ENCODE results near the gene S100A2.
A peak's percentile ranks its signal among the peaks of the same experiment; 100 is the strongest.

The S100A2 gene

GRCh38 chr1:153602749-153603148 is 37.1 kb upstream of the S100A2 start:
- H3K9me3 ChIP-seq (ENCODE audit: control insufficient read depth, insufficient read depth, low read length): no peaks in the 10 kb centered on the region
- no peaks in the 10 kb centered on the region for H4K20me1 ChIP-seq (ENCODE audit: control insufficient read depth, insufficient read depth, low read depth, low read length)
- H3K4me1 ChIP-seq (ENCODE audit: control insufficient read depth, low read length): peaks cover 26% of the 10 kb centered on the region
- H3K36me3 ChIP-seq (ENCODE audit: control insufficient read depth, low read length): no peaks in the 10 kb centered on the region
- no peak overlapping the region for H3K4me3 ChIP-seq (ENCODE audit: low read length)
- 0 out of 2 replicates have a peak, but pooled peaks cover 3% of the 10 kb centered on the region for H3F3A ChIP-seq (ENCODE audit: control insufficient read depth, insufficient read depth)
- no peaks in the 10 kb centered on the region for H3K27me3 ChIP-seq (ENCODE audit: control insufficient read depth, low read length)
- H3K79me2 ChIP-seq (ENCODE audit: control insufficient read depth, low read length): no peaks in the 10 kb centered on the region
- no peak overlapping the region for H3K4me2 ChIP-seq (ENCODE audit: low read length)
- no peak overlapping the region for H3K27ac ChIP-seq (ENCODE audit: low read depth, low read length)
- H3K9me2 ChIP-seq (replicated peaks; ENCODE audit: control insufficient read depth, low read length): no peaks in the 10 kb centered on the region
- TF ChIP-seq CTCF (IDR thresholded peaks at IDR 0.05; ENCODE audit: low read depth, low read length, poor library complexity, severe bottlenecking) (no peak), EZH2phosphoT487 (IDR thresholded peaks at IDR 0.05; ENCODE audit: borderline replicate concordance, low read length) (no peak)

DNA sequence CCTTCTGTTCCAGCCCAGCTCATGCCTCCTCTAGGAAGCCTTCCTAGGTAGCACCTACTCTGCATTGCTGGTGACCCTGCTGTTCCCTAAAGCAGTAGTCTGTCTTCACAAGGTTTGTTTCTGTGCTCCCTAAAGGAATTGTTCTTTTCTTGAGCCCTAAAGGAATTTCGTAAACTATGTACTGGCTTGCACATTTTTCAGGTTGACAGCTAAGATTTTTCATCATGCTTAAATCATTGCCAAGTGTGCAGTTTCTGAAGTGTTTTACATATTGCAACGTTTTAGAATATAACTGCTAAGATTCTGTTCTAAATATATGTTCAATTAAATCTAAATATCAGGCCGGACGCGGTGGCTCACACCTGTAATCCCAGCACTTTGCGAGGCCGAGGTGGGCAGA is 34.2 kb upstream of the S100A2 start:
- TF ChIP-seq CTCF (IDR thresholded peaks at IDR 0.05; ENCODE audit: low read depth, low read length, poor library complexity, severe bottlenecking) (no peak), EZH2phosphoT487 (IDR thresholded peaks at IDR 0.05; ENCODE audit: borderline replicate concordance, low read length) (no peak)
- H3K9me2 ChIP-seq (replicated peaks; ENCODE audit: control insufficient read depth, low read length): no peaks in the 10 kb centered on the region
- H4K20me1 ChIP-seq (ENCODE audit: control insufficient read depth, insufficient read depth, low read depth, low read length): no peaks in the 10 kb centered on the region
- H3K4me3 ChIP-seq (ENCODE audit: low read length): no peak overlapping the region
- peak overlapping the region; percentile 77; the same call in 1 of the 2 replicates for H3K27ac ChIP-seq (ENCODE audit: low read depth, low read length)
- H3K4me1 ChIP-seq (ENCODE audit: control insufficient read depth, low read length): peaks cover 31% of the 10 kb centered on the region
- H3K4me2 ChIP-seq (ENCODE audit: low read length): no peak overlapping the region
- no peaks in the 10 kb centered on the region for H3K79me2 ChIP-seq (ENCODE audit: control insufficient read depth, low read length)
- H3K27me3 ChIP-seq (ENCODE audit: control insufficient read depth, low read length): no peaks in the 10 kb centered on the region
- no peaks in the 10 kb centered on the region for H3K36me3 ChIP-seq (ENCODE audit: control insufficient read depth, low read length)
- H3K9me3 ChIP-seq (ENCODE audit: control insufficient read depth, insufficient read depth, low read length): no peaks in the 10 kb centered on the region
- H3F3A ChIP-seq (ENCODE audit: control insufficient read depth, insufficient read depth): 0 out of 2 replicates have a peak, but pooled peaks cover 3% of the 10 kb centered on the region

DNA sequence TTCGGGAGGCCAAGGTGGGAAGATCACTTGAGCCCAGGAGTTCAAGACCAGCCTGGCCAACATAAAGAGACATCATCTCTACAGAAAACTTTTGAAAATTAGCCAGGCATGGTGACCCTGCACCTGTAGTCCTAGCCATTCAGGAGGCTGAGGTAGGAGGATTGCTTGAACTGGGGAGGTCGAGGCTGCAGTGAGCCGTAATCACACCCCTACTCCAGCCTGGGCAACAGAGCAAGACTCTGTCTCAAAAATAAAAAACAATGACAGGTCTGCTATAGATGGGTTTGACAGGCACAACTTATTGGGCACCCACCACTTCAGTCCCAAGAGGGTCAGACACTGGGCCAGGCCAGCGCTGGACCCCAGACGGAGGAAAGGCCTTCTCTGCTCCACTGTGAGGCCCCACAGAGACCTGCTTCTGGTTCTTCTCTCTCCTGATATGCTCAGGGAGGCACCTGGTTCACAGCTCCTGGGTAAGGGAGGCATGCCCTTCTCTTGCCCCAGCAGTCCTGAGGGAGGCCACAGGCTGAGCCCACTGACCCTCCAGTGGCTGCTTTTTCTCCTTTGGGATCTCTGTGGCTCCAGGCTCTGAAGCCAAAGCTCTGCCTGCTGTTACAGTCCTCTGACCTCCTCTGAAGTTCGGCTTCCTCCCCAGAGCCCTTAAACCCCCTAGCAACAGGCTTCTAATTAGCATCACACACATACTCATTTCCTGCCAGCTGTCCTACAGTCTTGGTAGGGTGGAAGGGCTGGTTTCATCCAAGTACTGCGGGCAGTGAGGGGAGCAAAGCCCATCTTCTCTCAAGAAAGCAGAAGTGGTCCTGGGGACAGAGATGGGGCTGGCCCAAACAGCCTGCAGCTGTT is 32.9 kb upstream of the S100A2 start:
- Histone ChIP-seq H3K36me3 (ENCODE audit: control insufficient read depth, low read length) (no peaks in the 10 kb centered on the region), H4K20me1 (ENCODE audit: control insufficient read depth, insufficient read depth, low read depth, low read length) (no peaks in the 10 kb centered on the region), H3K79me2 (ENCODE audit: control insufficient read depth, low read length) (no peaks in the 10 kb centered on the region), H3F3A (ENCODE audit: control insufficient read depth, insufficient read depth) (0 out of 2 replicates have a peak, but pooled peaks cover 3% of the 10 kb centered on the region), H3K4me1 (ENCODE audit: control insufficient read depth, low read length) (peaks cover 26% of the 10 kb centered on the region), H3K9me3 (ENCODE audit: control insufficient read depth, insufficient read depth, low read length) (no peaks in the 10 kb centered on the region), H3K27me3 (ENCODE audit: control insufficient read depth, low read length) (no peaks in the 10 kb centered on the region), H3K4me2 (ENCODE audit: low read length) (peak overlapping the region; percentile 74), H3K27ac (ENCODE audit: low read depth, low read length) (peak overlapping the region; percentile 77), H3K9me2 (replicated peaks; ENCODE audit: control insufficient read depth, low read length) (no peaks in the 10 kb centered on the region), H3K4me3 (ENCODE audit: low read length) (peak overlapping the region; percentile 58)
- TF ChIP-seq CTCF (IDR thresholded peaks at IDR 0.05; ENCODE audit: low read depth, low read length, poor library complexity, severe bottlenecking) (no peak), EZH2phosphoT487 (IDR thresholded peaks at IDR 0.05; ENCODE audit: borderline replicate concordance, low read length) (no peak)

Measured in DOHH2 (cell line).